Measurements from ENCODE around the gene PALM3. TPM values are rescaled to one million over a fixed set of nuclear protein-coding genes. Genes with fewer than 3 reads are reported as not detected.

PALM3 gene
- total RNA-seq, 2 experiments from 2014 or later = not detected

DNA sequence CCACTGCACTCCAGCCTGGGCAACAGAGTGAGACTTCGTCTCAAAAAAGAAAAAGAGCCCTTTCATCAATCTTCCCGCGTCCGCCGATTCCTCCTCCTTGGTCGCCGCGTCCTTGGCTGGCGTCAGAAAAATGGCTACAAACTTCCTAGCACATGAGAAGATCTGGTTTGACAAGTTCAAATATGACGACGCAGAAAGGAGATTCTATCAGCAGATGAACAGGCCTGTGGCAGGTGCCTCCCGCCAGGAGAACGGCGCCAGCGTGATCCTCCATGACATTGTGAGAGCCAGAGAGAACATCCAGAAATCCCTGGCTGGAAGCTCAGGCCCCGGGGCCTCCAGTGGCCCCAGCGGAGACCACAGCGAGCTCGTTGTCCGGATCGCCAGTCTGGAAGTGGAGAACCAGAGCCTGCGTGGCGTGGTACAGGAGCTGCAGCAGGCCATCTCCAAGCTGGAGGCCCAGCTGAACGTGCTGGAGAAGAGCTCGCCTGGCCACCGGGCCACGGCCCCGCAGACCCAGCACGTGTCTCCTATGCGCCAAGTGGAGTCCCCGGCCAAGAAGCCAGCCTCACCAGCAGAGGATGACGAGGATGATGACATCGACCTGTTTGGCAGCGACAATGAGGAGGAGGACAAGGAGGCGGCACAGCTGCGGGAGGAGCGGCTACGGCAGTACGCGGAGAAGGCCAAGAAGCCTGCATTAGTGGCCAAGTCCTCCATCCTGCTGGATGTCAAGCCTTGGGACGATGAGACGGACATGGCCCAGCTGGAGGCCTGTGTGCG lies 8.6 kb upstream of the PALM3 start:
- ChIA-PET POLR2A (no interaction called here), CTCF (interaction anchor here (0.6 to 5.3 kb wide), 11 partner anchors 11 to 191 kb away, joined by 3 to 37 read pairs (median 5); partner anchors contain the start of genes NANOS3 and PALM3)

GRCh38 chr19:14066134-14066533 lies 4.3 kb upstream of the PALM3 start:
- ChIA-PET CTCF (interaction anchor here (0.7 to 0.9 kb wide), 3 partner anchors 12 to 181 kb away, joined by 3 to 8 read pairs (median 3); no protein-coding TSS in a partner anchor), POLR2A (no interaction called here)

DNA sequence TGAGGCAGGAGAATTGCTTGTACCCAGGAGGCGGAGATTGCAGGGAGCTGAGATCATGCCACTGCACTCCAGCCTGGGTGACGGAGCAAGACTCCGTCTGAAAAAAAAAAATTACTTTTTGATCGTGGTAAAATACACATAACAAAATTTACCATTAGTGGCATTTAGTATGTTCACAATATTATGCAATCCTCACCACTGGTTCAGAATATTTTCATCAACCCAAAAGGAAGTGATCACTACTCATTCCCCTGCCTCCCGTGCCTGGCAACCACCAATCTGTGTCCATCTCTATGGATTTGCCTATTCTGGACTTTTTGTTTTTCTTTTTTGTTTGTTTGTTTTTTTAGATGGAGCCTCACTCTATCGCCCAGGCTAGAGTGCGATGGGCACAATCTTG lies 1.2 kb upstream of the PALM3 start:
- ChIA-PET POLR2A (no interaction called here), CTCF (no interaction called here)

GRCh38 chr19:14062558-14062855 lies 631 bp upstream of the PALM3 start:
- ChIA-PET CTCF (no interaction called here), POLR2A (no interaction called here)

- CTCF ChIA-PET = interaction anchor here (1.0 to 4.6 kb wide), 4 partner anchors 11 to 182 kb away, joined by 3 to 37 read pairs (median 4); partner anchors contain the start of genes IL27RA and MISP3
- POLR2A ChIA-PET = no interaction called here
These were observed 661 bp downstream of the PALM3 start for GRCh38 chr19:14061081-14061749.

- POLR2A ChIA-PET = interaction anchor here (0.5 kb wide), 1 partner anchor 22 kb away, joined by 4 read pairs; no protein-coding TSS in a partner anchor
- CTCF ChIA-PET = interaction anchor here (0.6 to 4.6 kb wide), 17 partner anchors 11 to 269 kb away, joined by 3 to 37 read pairs (median 3); partner anchors contain the start of genes IL27RA and MISP3
These were observed 2.2 kb downstream of the PALM3 start for GRCh38 chr19:14059652-14060155.

GRCh38 chr19:14059093-14059480 lies 2.8 kb downstream of the PALM3 start:
- CTCF ChIA-PET = interaction anchor here (0.6 to 4.6 kb wide), 19 partner anchors 10 to 265 kb away, joined by 3 to 37 read pairs (median 4); partner anchors contain the start of genes IL27RA, MISP3 and RLN3
- POLR2A ChIA-PET = interaction anchor here (0.5 kb wide), 1 partner anchor 21 kb away, joined by 4 read pairs; no protein-coding TSS in a partner anchor

GRCh38 chr19:14058182-14059092 lies 3.4 kb downstream of the PALM3 start:
- CTCF ChIA-PET = interaction anchor here (0.7 to 4.6 kb wide), 15 partner anchors 10 to 182 kb away, joined by 3 to 37 read pairs (median 4); partner anchors contain the start of genes IL27RA, MISP3 and RLN3

DNA sequence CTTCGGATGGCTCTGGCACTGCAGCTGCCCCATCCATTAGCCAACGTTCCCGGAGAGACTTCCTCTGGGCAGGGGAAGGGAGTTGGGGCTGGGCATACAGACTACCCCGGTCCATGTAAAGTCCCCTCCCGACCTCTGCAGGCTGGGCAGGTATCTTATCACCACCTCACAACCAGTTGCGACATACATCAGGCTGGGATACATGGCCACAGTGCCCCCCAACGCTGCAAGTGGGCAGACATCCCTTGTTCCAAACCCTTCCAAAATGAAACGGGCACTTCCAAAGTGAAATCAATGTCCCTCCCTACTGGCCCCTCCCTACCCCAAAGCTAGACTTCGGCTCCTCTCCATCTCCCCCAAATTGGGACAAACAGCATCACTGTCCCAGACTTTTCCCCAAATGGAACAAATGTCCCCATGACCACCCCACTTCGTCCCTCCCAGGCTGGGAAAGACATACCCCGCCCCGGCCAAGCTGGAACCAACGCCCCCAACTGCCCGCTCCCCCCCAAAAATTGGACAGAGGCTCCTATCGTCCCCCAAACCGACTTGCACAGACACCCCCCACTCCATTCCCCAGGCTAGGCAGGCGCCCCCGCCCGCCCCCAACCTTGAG lies 5.0 kb downstream of the PALM3 start:
- ChIA-PET POLR2A (interaction anchor here (0.5 kb wide), 1 partner anchor 22 kb away, joined by 3 read pairs; no protein-coding TSS in a partner anchor), CTCF (interaction anchor here (0.7 to 3.2 kb wide), 4 partner anchors 8 to 80 kb away, joined by 3 to 15 read pairs (median 3); partner anchors contain the start of genes ASF1B and IL27RA)

More at GRCh38 chr19:14058182-14059092, 3.4 kb downstream of the PALM3 start:
- POLR2A ChIA-PET = no interaction called here

GRCh38 chr19:14056069-14056666 lies 5.7 kb downstream of the PALM3 start:
- ChIA-PET POLR2A (no interaction called here), CTCF (interaction anchor here (1.4 to 1.6 kb wide), 2 partner anchors 17 to 80 kb away, joined by 3 read pairs; partner anchors contain the start of gene ASF1B)

GRCh38 chr19:14055396-14055795 lies 6.5 kb downstream of the PALM3 start:
- ChIA-PET POLR2A (no interaction called here), CTCF (interaction anchor here (1.3 kb wide), 1 partner anchor 16 kb away, joined by 5 read pairs; no protein-coding TSS in a partner anchor)

DNA sequence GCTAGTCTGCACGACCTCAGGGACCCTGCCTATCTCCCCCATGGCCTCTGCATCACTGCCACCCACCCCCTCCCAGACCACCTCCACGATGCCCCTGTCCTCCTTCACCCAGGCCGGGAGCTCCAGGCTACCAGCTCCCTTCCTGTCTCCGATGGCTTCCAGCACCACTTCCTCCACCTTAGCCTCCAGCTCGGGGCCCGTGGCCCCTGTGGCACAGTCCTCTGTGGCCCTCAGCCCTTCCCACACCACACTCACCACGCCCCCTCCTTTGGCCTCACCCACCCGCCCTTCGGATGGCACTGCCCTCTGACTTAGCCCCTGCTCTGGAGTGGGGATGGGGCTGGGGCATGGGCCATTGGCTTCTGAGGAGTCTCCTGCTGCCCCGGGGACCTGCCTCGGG lies 7.2 kb downstream of the PALM3 start:
- POLR2A ChIA-PET = no interaction called here
- CTCF ChIA-PET = interaction anchor here (0.8 to 1.3 kb wide), 2 partner anchors 11 to 16 kb away, joined by 4 to 5 read pairs; no protein-coding TSS in a partner anchor

GRCh38 chr19:14054099-14054498 lies 7.8 kb downstream of the PALM3 start:
- CTCF ChIA-PET = interaction anchor here (0.8 to 1.3 kb wide), 2 partner anchors 11 to 17 kb away, joined by 4 to 5 read pairs; no protein-coding TSS in a partner anchor
- POLR2A ChIA-PET = no interaction called here

- CTCF ChIA-PET = interaction anchor here (0.7 to 2.6 kb wide), 2 partner anchors 11 to 18 kb away, joined by 3 to 5 read pairs; no protein-coding TSS in a partner anchor
- POLR2A ChIA-PET = interaction anchor here (0.5 to 0.6 kb wide), 2 partner anchors 25 to 1269 kb away, joined by 3 to 7 read pairs; no protein-coding TSS in a partner anchor
These were observed 8.4 kb downstream of the PALM3 start for GRCh38 chr19:14053500-14053899.

DNA sequence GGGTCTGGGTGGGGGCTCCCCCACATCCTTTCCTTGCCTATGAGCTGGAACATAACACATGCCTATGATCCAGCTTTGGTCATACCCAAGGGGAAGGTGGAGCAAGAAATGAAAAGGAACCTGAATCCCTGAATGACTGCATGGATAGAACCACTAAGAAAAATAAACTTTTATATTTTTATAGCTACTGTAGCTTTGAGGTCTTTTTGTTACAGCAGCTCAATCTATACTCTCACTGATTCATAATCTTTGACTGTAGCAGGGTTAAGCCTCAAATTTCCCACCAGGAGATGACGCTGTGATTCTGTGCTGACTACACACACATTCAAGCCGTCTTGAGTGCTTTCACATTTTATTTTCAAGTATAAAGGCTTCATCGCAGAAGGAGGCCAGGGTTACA lies 8.8 kb downstream of the PALM3 start:
- ChIA-PET CTCF (interaction anchor here (0.6 to 2.6 kb wide), 4 partner anchors 10 to 106 kb away, joined by 3 to 5 read pairs (median 3); no protein-coding TSS in a partner anchor), POLR2A (interaction anchor here (0.5 to 0.6 kb wide), 2 partner anchors 25 to 1269 kb away, joined by 3 to 7 read pairs; no protein-coding TSS in a partner anchor)

DNA sequence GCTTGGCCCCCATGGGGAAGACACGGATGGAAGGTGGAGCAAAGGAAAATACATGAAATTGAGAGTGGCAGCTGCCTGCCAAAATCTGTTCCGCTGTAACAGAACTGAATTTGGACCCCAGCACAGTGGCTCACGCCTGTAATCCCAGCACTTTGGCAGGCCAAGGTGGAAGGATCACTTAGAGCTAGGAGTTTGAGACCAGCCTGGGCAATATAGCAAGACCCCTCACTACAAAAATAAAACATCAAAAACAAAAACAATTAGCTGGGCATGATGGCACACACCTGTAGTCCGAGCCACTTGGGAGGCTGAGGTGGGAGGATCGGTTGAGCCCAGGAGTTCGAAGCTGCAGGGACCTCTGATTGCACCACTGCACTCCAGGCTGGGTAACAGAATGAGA lies 9.4 kb downstream of the PALM3 start:
- CTCF ChIA-PET = interaction anchor here (0.6 to 2.6 kb wide), 3 partner anchors 10 to 106 kb away, joined by 3 to 5 read pairs (median 3); no protein-coding TSS in a partner anchor
- POLR2A ChIA-PET = interaction anchor here (0.7 kb wide), 1 partner anchor 13 kb away, joined by 7 read pairs; no protein-coding TSS in a partner anchor

DNA sequence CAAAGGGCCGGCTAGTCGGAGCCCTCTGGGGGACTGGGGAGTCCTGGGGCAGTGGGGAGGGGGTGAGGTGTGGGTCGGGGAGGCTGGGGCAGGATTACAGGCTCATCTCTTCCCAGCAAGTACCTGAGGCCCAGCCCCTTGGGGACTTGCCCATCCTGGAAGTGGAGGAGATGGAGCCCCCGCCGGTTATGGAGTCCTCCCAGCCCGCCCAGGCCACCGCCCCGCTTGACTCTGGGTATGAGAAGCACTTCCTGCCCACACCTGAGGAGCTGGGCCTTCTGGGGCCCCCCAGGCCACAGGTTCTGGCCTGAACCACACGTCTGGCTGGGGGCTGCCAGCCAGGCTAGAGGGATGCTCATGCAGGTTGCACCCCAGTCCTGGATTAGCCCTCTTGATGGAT lies 9.9 kb downstream of the PALM3 start:
- POLR2A ChIA-PET = interaction anchor here (0.7 kb wide), 1 partner anchor 13 kb away, joined by 7 read pairs; no protein-coding TSS in a partner anchor
- CTCF ChIA-PET = interaction anchor here (2.6 kb wide), 1 partner anchor 9 kb away, joined by 5 read pairs; no protein-coding TSS in a partner anchor

Data from activated CD8-positive, alpha-beta memory T cell treated with anti-CD3 and anti-CD28 coated beads for 36 hours (primary cell).